Subcutaneous abdominal adipose tissue (tissue), 5 donors: Measurements from ENCODE around the gene RUFY2.

ENCODE experiments used
- H3K27ac ChIP-seq: one replicate; pipeline ENCODE4 v1.7.0; 2013; ENCODE audit warnings: low read depth, mild to moderate bottlenecking, inconsistent platforms, low read length, moderate library complexity
- H3K27me3 ChIP-seq, 5 donors: one replicate each; pipeline ENCODE4 v1.7.0; 2013; ENCODE audit warnings: low read length in 5 of 5, inconsistent platforms in 1 of 5; ENCODE audit not compliant: control insufficient read depth in 5 of 5, insufficient read depth in 4 of 5
- H3K36me3 ChIP-seq, 5 donors: one replicate each; pipeline ENCODE4 v1.7.0; 2013; ENCODE audit warnings: low read length in 5 of 5; ENCODE audit not compliant: control insufficient read depth in 5 of 5, insufficient read depth in 5 of 5
- H3K4me1 ChIP-seq, 5 donors: one replicate each; pipeline ENCODE4 v1.7.0; 2013; ENCODE audit warnings: low read length in 5 of 5, mild to moderate bottlenecking in 3 of 5, moderate library complexity in 1 of 5; ENCODE audit not compliant: control insufficient read depth in 5 of 5, insufficient read depth in 5 of 5
- H3K4me3 ChIP-seq, 5 donors: one replicate each; pipeline ENCODE4 v1.7.0; 2013; ENCODE audit warnings: low read length in 5 of 5, low read depth in 1 of 5
- H3K9ac ChIP-seq, 5 donors: one replicate each; pipeline ENCODE4 v1.7.0; 2013; ENCODE audit warnings: low read length in 5 of 5, mild to moderate bottlenecking in 4 of 5, moderate library complexity in 3 of 5
- H3K9me3 ChIP-seq, 5 donors: one replicate each; pipeline ENCODE4 v1.7.0; 2013; ENCODE audit warnings: low read length in 5 of 5; ENCODE audit not compliant: control insufficient read depth in 5 of 5
- donor health status: healthy.
- donor health status: healthy.
- donor health status: healthy.
- donor health status: healthy.
- donor health status: healthy.

Gene RUFY2

GRCh38 chr10:68302503-68302823, 104.6 kb downstream of the RUFY2 start:
- no peaks in the 10 kb centered on the region for H3K9me3 ChIP-seq
- peaks cover 0 to 13% (median 10%) of the 10 kb centered on the region in 5 donors for H3K4me1 ChIP-seq
- no peak overlapping the region for H3K27ac ChIP-seq
- H3K9ac ChIP-seq = no peak overlapping the region
- no peaks in the 10 kb centered on the region for H3K36me3 ChIP-seq
- H3K4me3 ChIP-seq = no peak overlapping the region
- H3K27me3 ChIP-seq = no peaks in the 10 kb centered on the region

DNA sequence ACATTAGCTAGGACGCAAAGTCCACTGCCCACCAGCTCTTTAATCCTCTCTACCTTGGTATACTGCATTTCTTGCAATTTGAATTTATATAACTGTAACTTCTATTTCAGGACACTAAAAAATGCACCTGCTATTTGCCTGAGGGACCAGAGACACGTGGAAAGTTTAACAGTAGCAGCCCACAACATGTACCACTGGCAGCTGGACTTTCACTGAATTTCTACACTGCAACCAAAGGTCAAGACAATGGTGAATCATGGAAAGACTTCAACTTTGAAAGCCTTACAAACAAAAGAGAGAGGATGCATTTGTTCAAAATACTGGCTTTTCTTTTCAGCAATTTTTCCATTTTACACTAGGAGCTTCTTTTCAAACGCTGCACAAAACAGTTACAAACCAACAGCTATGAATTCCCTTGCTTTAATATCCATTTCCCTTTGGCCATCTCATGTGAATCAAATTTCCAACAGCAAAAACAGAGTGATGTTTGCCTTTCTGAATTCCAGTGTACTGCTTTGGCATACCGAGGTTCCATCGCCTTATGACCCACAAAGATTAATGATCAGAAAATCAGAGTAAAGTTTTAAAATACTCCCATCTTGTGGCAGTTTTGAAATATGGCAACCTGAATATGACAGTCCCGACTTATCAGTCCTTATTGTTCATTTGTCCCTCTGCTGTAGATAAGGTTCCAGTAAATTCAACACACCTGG, 105.1 kb downstream of the RUFY2 start:
- no peaks in the 10 kb centered on the region for H3K27me3 ChIP-seq
- H3K27ac ChIP-seq = peak overlapping the region; percentile 34
- no peak overlapping the region for H3K4me3 ChIP-seq
- H3K4me1 ChIP-seq = peaks cover 2 to 18% (median 16%) of the 10 kb centered on the region in 5 donors
- no peaks in the 10 kb centered on the region for H3K9me3 ChIP-seq
- no peaks in the 10 kb centered on the region for H3K36me3 ChIP-seq
- no peak overlapping the region for H3K9ac ChIP-seq

DNA sequence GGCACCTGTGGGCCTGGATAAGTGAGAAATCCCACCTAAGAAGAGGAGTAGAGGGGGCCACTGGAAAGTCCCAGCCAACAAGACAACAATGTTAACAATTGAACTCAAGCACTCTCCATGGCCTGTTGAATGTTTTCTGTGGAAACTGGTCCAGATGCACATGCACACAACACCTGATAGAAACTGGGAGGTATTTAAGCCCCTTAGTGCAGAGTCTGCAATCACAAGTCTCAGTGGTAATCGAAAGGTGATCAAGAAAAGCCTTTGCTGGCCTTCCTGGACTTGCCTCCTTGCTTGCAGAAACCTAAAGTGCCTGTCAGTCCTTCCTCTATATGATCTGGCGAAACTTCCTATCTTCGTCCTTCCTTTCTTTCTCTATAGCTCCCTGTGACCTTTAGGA, 105.8 kb downstream of the RUFY2 start:
- H3K9ac ChIP-seq = no peak overlapping the region
- peak overlapping the region; percentile 34 for H3K27ac ChIP-seq
- no peaks in the 10 kb centered on the region for H3K27me3 ChIP-seq
- H3K36me3 ChIP-seq = no peaks in the 10 kb centered on the region
- no peak overlapping the region for H3K4me3 ChIP-seq
- H3K9me3 ChIP-seq = no peaks in the 10 kb centered on the region
- H3K4me1 ChIP-seq = peaks cover 2 to 23% (median 22%) of the 10 kb centered on the region in 5 donors

GRCh38 chr10:68296843-68297663, 110.0 kb downstream of the RUFY2 start:
- no peak overlapping the region for H3K9ac ChIP-seq
- H3K27me3 ChIP-seq = no peaks in the 10 kb centered on the region
- no peaks in the 10 kb centered on the region for H3K36me3 ChIP-seq
- H3K27ac ChIP-seq = no peak overlapping the region
- H3K4me3 ChIP-seq = no peak overlapping the region
- H3K9me3 ChIP-seq = no peaks in the 10 kb centered on the region
- H3K4me1 ChIP-seq = peaks cover 2 to 32% (median 30%) of the 10 kb centered on the region in 5 donors
